HG03469 (cell line): ENCODE data around the gene LCE2A.

Source experiments
- ATAC-seq: cut with Tn5 transposase; IDR thresholded peaks from one replicate; pipeline ENCODE4 v1.9.1; 2021; ENCODE audit warnings: mild to moderate bottlenecking, moderate library complexity, moderate number of reproducible peaks; ENCODE audit not compliant: unreplicated experiment

The LCE2A gene

DNA sequence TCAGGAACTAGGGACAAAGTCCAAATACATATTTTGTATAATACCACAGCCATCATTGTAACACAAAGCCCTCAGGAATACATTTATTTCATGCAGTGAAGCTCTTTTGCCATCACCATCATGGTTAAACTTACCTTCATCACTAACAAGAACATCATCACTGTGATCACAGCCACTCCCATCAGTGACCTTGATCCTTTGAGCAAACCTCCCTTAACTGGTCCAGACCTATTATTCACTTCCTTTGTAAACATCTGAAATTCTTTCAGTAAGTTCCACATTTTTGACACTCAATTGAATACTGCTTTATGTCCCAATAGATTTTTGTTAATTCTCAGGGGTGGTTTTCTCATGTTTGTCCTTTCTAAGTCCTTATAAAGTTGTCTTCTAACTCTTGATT is 43.5 kb downstream of the LCE2A start:
- ATAC-seq, result no peak

DNA sequence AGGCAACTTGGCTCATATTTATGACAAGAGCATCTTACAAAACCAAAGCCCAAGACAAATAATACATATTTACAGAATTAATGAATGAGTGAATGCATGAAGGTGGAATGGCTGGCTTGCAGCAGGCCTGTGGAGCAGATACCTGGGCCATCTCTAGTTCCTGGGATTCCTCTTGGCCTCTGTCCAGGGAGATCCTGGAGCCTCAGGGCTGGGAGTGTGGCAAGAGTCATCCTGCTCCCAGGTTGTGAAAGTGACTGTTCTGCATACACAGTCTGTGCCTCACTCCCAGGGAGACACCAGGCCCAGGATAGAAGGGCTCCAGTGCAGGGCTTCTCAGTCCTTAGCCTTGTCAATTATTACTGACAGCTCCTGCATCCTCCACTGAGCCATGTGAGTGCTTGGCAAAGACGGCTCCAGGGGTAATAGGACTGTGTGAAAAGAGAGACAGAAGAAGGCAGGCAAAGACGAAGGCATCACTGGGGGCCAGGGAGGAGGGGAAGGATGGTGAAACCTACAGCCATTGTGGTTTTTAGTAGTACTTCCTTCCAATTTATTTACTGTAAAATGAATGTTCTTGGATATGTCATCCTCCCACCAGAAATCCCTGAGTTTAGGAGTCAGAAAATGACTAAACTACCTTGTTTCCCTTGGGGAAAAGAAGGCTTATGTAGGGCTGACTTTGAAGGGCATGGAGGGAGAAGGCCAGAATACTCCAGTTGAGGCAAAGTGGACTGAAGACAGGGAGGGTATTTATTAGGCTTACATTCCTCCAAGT is 45.4 kb downstream of the LCE2A start:
- no peak for ATAC-seq

DNA sequence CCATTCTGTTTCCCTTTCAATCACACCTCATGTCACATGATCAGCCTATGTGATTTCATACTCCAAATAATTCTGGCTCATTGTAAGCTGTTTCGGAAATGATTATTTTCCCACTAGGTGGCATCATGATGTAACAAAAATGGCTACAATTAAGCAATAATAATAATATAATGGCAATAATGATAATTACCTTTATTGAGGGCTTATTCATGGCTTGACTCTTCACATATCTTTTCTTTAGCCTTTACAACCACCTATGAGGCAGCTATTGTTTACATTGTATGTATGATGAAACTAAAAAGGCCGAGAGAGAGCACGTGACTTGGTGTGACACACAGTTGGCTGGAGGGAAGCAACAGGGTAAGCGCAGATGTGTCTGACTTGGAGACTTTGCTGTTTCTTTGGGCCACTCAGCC is 47.2 kb downstream of the LCE2A start:
- ATAC-seq, result no peak

DNA sequence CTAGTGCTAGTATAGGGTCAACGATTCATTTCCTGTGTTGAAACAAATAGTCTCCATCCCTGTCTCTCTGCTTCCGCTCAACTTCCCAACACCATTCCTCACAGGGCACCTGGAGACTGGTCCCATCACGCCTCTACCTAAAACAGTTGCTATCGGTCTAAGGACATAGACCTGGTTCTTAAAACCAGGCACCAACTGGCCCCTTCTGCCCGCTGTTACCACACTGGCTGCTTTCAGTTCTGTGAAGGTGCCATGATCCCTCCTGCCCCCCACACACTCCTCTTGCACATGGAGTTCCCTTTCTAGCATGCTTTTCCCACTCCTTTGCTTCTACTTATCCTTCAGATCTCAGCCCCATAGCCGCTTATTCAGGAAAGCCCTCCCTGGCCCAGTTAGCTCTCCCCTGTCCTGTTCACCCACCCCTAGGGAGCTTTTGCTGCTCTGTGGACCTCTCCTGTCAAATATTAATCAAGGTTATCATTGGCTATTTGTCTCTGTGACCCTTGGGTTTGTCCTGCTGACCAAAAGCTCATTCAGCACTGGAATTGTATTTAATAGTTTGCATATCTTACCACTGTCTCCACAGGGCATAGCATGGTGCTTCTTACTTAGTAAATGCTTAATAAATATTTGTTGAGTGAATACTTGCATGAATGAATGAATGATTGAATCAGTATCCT is 47.8 kb downstream of the LCE2A start:
- ATAC-seq, result no peak

DNA sequence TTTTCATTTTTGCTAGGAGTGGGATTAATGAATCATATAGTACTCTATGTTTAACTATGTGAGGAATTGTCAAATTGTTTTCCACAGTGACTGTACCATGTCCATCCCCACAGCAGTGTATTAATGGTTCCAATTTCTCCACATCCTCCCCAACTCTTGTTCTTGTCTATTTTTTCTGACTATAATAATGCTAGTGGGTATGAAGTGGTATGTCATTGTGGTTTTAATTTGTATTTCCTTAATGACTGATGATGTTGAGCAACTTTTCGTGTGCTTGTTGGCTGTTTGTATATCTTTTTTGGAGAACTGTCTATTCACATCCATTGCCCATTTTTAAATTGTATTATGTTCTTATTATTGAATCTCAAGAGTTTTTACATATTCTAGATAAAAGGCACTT is 49.7 kb downstream of the LCE2A start:
- ATAC-seq, result no peak
